A549 (cell line): Measurements from ENCODE around the gene SHC3. TPM values are rescaled to one million over a fixed set of nuclear protein-coding genes. Genes with fewer than 3 reads are reported as not detected.
A peak's percentile ranks its signal among the peaks of the same experiment; 100 is the strongest.

Experiments used
- ATAC-seq, 2 experiments: fragments of 200-7000 bp in 1 of 2; fragments of >200 bp in 1 of 2; cut with Nextera tagmentation in 1 of 2; cut with Tn5 transposase in 1 of 2; 3 replicates each; pipeline versions ENCODE4 v1.8.0 to v1.9.1; 2018 to 2020; ENCODE audit warnings: mild to moderate bottlenecking in 1 of 2, moderate library complexity in 1 of 2
- CTCF ChIA-PET: fragments of 300-600 bp; sonication (Branson Sonifier 250); formaldehyde crosslinking; extraction: SDS; loops from one replicate; lab custom pipeline; 2021; ENCODE audit warnings: antibody characterized with exemption, inconsistent platforms; lab: Yijun Ruan, JAX
- POLR2A ChIA-PET: fragments of 350-600 bp; formaldehyde crosslinking; extraction: SDS; loops from one replicate; lab custom pipeline; 2021; ENCODE audit warnings: antibody characterized with exemption, inconsistent platforms; lab: Yijun Ruan, JAX
- DNase-seq, 2 experiments: peaks; one replicate each; pipeline versions ENCODE4 v3.0.0 to v3.0.0-alpha.2; 2011 to 2016; ENCODE audit warnings: low read depth in 1 of 2, low spot score in 1 of 2
- FAIRE-seq: peaks from 2 replicates; lab custom pipeline; 2011; peaks lifted over from hg19 to GRCh38; lab: Jason Lieb, UNC
- H3K27ac ChIP-seq, 2 experiments: fragments of >200 bp; sonication (Bioruptor Twin); formaldehyde crosslinking; 3 replicates each; pipeline ENCODE4 v1.5.1; 2016 to 2017
- H3K4me1 ChIP-seq: fragments of >200 bp; sonication (Bioruptor Twin); formaldehyde crosslinking; 3 replicates; pipeline ENCODE4 v1.6.1; 2016
- H3K4me2 ChIP-seq: fragments of >200 bp; sonication (Bioruptor Twin); formaldehyde crosslinking; 3 replicates; pipeline ENCODE4 v1.6.1; 2016
- H3K4me3 ChIP-seq: fragments of >200 bp; sonication (Bioruptor Twin); formaldehyde crosslinking; 3 replicates; pipeline ENCODE4 v1.5.1; 2016
- H3K9me3 ChIP-seq: fragments of >200 bp; sonication (Bioruptor Twin); formaldehyde crosslinking; 3 replicates; pipeline ENCODE4 v1.6.1; 2016
- CBX8 ChIP-seq: fragments of 200-600 bp; sonication (generic); IDR thresholded peaks from 2 replicates; pipeline ENCODE4 v1.6.1; 2016
- CEBPB ChIP-seq, 2 experiments: fragments of >200 bp in 1 of 2; sonication (Bioruptor Twin) in 1 of 2; formaldehyde crosslinking in 1 of 2; IDR thresholded peaks; 2 replicates each; pipeline ENCODE4 v1.6.1; 2012 to 2016
- CHD2 ChIP-seq: fragments of 150-350 bp; IDR thresholded peaks from 2 replicates; pipeline ENCODE4 v1.6.1; 2014; ENCODE audit warnings: low read length; ENCODE audit not compliant: partially characterized antibody
- CHD4 ChIP-seq: fragments of 200-600 bp; sonication (generic); IDR thresholded peaks from 2 replicates; pipeline ENCODE4 v1.6.1; 2016; ENCODE audit warnings: antibody characterized with exemption, mild to moderate bottlenecking, borderline replicate concordance
- FOXS1 ChIP-seq: fragments of 250-450 bp; sonication (Bioruptor Pico); IDR thresholded peaks from 2 replicates; pipeline ENCODE4 v1.5.0; 2020; ENCODE audit warnings: mild to moderate bottlenecking, moderate library complexity
- HDAC2 ChIP-seq: fragments of 200-600 bp; sonication (generic); IDR thresholded peaks from 2 replicates; pipeline ENCODE4 v1.6.1; 2016
- JUN ChIP-seq, 2 experiments: fragments of >200 bp; sonication (Bioruptor Twin); formaldehyde crosslinking; IDR thresholded peaks; 2 replicates in 1 of 2; 3 replicates in 1 of 2; pipeline ENCODE4 v1.6.1; 2016 to 2017
- JUNB ChIP-seq: fragments of >200 bp; sonication (Bioruptor Twin); formaldehyde crosslinking; IDR thresholded peaks from 2 replicates; pipeline ENCODE4 v1.6.1; 2016
- KDM5A ChIP-seq: fragments of 200-600 bp; sonication (generic); IDR thresholded peaks from 2 replicates; pipeline ENCODE4 v1.6.1; 2016; ENCODE audit warnings: antibody characterized with exemption, mild to moderate bottlenecking
- NPAS2 ChIP-seq: fragments of 250-450 bp; sonication (Bioruptor Pico); IDR thresholded peaks from 2 replicates; pipeline ENCODE4 v1.8.0; 2022; ENCODE audit warnings: mild to moderate bottlenecking, moderate library complexity, borderline replicate concordance
- NR3C1 ChIP-seq: fragments of >200 bp; sonication (Bioruptor Twin); formaldehyde crosslinking; IDR thresholded peaks from 3 replicates; pipeline ENCODE4 v1.6.1; 2017
- POLR2AphosphoS2 ChIP-seq: conservative IDR thresholded peaks from 2 replicates; pipeline ENCODE4 v1.6.1; 2012; ENCODE audit warnings: low read length, improper control_type of control experiment, inconsistent platforms
- RAD21 ChIP-seq, 2 experiments: fragments of >200 bp in 1 of 2; sonication (Bioruptor Twin) in 1 of 2; formaldehyde crosslinking in 1 of 2; IDR thresholded peaks in 1 of 2; conservative IDR thresholded peaks in 1 of 2; 2 replicates in 1 of 2; 3 replicates in 1 of 2; pipeline ENCODE4 v1.6.1; 2012 to 2018; ENCODE audit warnings: inconsistent platforms in 1 of 2
- RFX5 ChIP-seq: fragments of 450-650 bp; IDR thresholded peaks from 2 replicates; pipeline ENCODE4 v1.7.1; 2014; ENCODE audit warnings: antibody characterized with exemption, mild to moderate bottlenecking, moderate library complexity
- SMC3 ChIP-seq: fragments of >200 bp; sonication (Bioruptor Twin); formaldehyde crosslinking; IDR thresholded peaks from 3 replicates; pipeline ENCODE4 v1.6.1; 2018; ENCODE audit warnings: inconsistent platforms
- SREBF2 ChIP-seq: fragments of 450-650 bp; IDR thresholded peaks from 2 replicates; pipeline ENCODE4 v1.6.1; 2014; ENCODE audit warnings: mild to moderate bottlenecking, moderate library complexity
- WGBS: methylation state at CpG from one replicate; pipeline ENCODE4 v1.1.6; 2017; ENCODE audit errors: missing lambda C conversion rate; 5-methylcytosine and 5-hydroxymethylcytosine counted together
- polyA plus RNA-seq, 4 experiments: library from polyadenylated mRNA; depleted of rRNA in 3 of 4; stranded (reverse); fragments of >200 nt; fragmentation: RNase III in 1 of 4; extraction: RNeasy Plus Mini Kit Qiagen cat#74134 plus additional on column Dnase treatment in 1 of 4; gene quantifications; 2 replicates in 3 of 4; 3 replicates in 1 of 4; pipeline ENCODE4 v1.2.3, GENCODE V29; 2011 to 2017
- TF ChIP-seq, protein P1 (sequence below): IDR thresholded peaks from 2 replicates; pipeline ENCODE4 v1.6.1; 2012
- TF ChIP-seq, protein P2 (sequence below): fragments of 150-350 bp; IDR thresholded peaks from 2 replicates; pipeline ENCODE4 v1.6.1; 2014; ENCODE audit warnings: low read depth, mild to moderate bottlenecking, low read length
- TF ChIP-seq, protein P3 (sequence below): fragments of >200 bp; sonication (Bioruptor Twin); formaldehyde crosslinking; IDR thresholded peaks from 2 replicates; pipeline ENCODE4 v1.6.1; 2016
- TF ChIP-seq, protein P4 (sequence below): IDR thresholded peaks from 2 replicates; pipeline ENCODE4 v1.6.1; 2012; ENCODE audit warnings: low read depth, borderline replicate concordance

SHC3 gene
- polyA plus RNA-seq, 2 of the 4 experiments (the other 2 are of a cell fraction), result 0.09 to 0.88 TPM

DNA sequence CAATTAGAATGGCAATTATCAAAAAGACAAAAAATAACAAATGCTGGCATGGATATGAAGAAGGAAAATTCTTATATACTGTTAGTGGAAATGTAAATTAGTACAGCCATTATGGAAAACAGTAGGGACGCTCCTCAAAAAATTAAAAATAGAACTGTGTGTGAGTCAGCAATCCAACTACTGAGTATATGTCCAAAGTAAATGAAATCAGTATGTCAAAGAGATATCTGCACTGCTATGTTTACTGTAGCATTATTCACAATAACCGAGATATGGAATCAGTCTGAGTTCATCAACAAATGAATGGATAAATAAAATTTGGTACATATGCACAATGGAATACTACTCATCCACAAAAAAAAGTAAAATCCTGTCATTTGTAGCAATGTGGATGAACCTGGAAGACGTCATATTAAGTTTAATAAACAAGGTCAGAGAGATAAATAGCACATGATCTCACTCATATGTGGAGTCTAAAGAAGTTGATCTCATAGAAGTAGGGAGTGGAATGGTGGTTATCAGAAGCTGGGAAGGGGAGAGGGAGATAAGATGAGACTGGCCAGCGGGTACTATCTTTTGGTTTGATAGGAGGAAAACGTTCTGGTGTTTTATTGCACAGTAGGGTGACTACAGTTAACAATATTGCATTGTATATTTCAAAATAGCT lies 16.6 kb upstream of the SHC3 start (continued):
- TF ChIP-seq NR3C1, result no peak
- TF ChIP-seq RAD21 (conservative IDR thresholded peaks at IDR 0.05 in 1 of 2, IDR thresholded peaks at IDR 0.05 in 1 of 2), result no peak

DNA sequence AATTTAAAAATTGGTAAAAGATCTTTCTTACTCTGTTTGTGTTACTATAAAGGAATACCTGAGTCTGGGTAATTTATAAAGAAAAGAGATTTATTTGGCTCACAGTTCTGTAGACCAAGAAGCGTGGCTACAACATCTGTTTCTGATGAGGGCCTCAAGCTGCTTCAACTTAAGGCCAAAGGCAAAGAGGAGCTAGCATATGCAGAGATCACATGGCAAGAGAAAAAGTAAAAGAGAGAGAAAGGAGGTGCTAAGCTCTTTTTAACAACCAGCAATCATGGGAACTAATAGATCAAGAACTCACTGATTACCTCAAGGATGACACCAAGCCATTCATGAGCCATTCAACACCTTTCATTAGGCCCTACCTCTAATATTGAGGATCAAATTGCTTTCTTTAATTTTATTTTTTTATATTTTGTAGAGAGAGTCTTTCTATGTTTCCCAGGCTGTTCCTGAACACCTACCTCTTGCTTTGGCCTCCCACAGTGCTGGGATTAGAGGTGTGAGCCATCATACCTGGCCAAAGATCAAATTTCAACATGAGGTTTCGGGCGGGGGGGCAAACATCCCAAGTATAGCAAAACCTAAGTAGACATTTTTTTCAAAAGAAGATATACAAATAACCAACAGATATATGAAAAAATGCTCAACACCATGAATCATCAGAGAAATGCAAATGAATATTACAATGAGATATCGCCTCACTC lies 16.0 kb upstream of the SHC3 start:
- no peak overlapping the region for H3K27ac ChIP-seq
- H3K4me2 ChIP-seq, result no peak overlapping the region
- 71% methylated on average over 4 of the region's 4 CpGs for WGBS
- ATAC-seq (no peak), DNase-seq (no peak), FAIRE-seq (no peak)
- POLR2A ChIA-PET, result no interaction called here
- TF ChIP-seq CBX8 (no peak), SREBF2 (no peak)
- no peak overlapping the region for H3K4me3 ChIP-seq
- H3K9me3 ChIP-seq, result peaks cover 17% of the 10 kb centered on the region; the same call in 2 of the 3 replicates
- CTCF ChIA-PET, result interaction anchor here (1.3 kb wide), 1 partner anchor 11 kb away, joined by 3 read pairs; no protein-coding TSS in a partner anchor
- H3K4me1 ChIP-seq, result no peaks in the 10 kb centered on the region

DNA sequence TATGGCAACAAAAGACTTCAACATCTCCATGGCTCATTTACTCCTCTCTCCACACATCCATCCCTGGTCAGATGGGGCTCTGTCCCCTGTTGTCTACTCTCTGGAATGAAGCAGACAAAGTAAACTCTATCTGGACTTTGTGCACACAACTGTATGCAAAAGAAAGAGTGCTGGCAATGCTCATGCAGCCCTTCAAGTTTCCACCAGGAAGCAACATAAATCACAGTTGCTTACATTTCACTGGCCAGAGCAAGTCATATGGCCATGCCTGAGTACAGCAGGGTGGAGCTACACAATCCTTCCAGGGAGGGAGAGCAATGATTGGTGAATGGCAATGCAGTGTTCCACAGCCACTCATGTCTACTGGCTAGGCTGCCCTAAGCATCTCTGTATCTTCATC lies 12.4 kb upstream of the SHC3 start:
- Histone ChIP-seq H3K9me3 (peaks cover 5% of the 10 kb centered on the region; the same call in 2 of the 3 replicates), H3K27ac (no peak overlapping the region), H3K4me3 (no peak overlapping the region), H3K4me1 (no peaks in the 10 kb centered on the region), H3K4me2 (no peak overlapping the region)
- ChIA-PET CTCF (interaction anchor here (1.3 kb wide), 1 partner anchor 24 kb away, joined by 3 read pairs; no protein-coding TSS in a partner anchor), POLR2A (no interaction called here)
- FAIRE-seq (no peak), DNase-seq (peak in 1 of 2 experiments; percentile 11), ATAC-seq (peak in 1 of 2 experiments; percentile 42; a peak in 1 of 6 replicates)
- no peak for TF ChIP-seq CHD2
- no peak for TF ChIP-seq POLR2AphosphoS2
- TF ChIP-seq CHD4, result no peak
- TF ChIP-seq, protein P1, sequence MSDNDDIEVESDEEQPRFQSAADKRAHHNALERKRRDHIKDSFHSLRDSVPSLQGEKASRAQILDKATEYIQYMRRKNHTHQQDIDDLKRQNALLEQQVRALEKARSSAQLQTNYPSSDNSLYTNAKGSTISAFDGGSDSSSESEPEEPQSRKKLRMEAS, result no peak
- no peak for TF ChIP-seq RAD21 (conservative IDR thresholded peaks at IDR 0.05 in 1 of 2, IDR thresholded peaks at IDR 0.05 in 1 of 2)
- no peak for TF ChIP-seq NPAS2
- TF ChIP-seq, protein P2, sequence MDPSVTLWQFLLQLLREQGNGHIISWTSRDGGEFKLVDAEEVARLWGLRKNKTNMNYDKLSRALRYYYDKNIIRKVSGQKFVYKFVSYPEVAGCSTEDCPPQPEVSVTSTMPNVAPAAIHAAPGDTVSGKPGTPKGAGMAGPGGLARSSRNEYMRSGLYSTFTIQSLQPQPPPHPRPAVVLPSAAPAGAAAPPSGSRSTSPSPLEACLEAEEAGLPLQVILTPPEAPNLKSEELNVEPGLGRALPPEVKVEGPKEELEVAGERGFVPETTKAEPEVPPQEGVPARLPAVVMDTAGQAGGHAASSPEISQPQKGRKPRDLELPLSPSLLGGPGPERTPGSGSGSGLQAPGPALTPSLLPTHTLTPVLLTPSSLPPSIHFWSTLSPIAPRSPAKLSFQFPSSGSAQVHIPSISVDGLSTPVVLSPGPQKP, result no peak
- no peak for TF ChIP-seq HDAC2

DNA sequence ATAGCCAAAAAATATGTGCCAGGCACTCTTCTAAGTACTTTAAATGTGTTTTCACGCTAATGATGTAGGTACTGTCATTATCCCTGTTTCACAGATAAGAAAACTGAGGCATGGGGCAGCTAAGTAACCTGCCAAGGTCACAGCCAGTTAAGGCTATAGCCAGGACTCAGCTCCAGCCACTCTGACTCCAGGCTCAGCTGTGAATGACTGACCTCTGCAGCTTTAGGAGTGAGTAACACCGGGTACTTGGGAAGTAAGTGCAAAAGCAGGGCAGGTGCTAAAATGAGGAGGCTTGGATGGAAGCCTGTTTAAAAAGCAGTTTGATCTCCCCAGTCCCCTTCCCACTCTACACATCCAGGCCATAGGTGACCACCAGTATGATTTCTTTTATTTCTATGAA lies 10.6 kb upstream of the SHC3 start:
- TF ChIP-seq RAD21 (conservative IDR thresholded peaks at IDR 0.05 in 1 of 2, IDR thresholded peaks at IDR 0.05 in 1 of 2) (peak; percentile 21 to 39; a peak in 1 of 5 replicates), FOXS1 (no peak), RFX5 (no peak)
- FAIRE-seq (no peak), ATAC-seq (peak; percentile 64 to 70; a peak in 4 of 6 replicates), DNase-seq (no peak)
- WGBS, result 35% methylated on average over 2 of the region's 2 CpGs
- peaks cover 5% of the 10 kb centered on the region; the same call in 2 of the 3 replicates for H3K9me3 ChIP-seq
- no peak overlapping the region for H3K4me3 ChIP-seq
- ChIA-PET POLR2A (no interaction called here), CTCF (interaction anchor here (1.2 kb wide), 1 partner anchor 9 kb away, joined by 4 read pairs; no protein-coding TSS in a partner anchor)
- no peak overlapping the region for H3K27ac ChIP-seq
- H3K4me2 ChIP-seq, result no peak overlapping the region
- H3K4me1 ChIP-seq, result no peaks in the 10 kb centered on the region

DNA sequence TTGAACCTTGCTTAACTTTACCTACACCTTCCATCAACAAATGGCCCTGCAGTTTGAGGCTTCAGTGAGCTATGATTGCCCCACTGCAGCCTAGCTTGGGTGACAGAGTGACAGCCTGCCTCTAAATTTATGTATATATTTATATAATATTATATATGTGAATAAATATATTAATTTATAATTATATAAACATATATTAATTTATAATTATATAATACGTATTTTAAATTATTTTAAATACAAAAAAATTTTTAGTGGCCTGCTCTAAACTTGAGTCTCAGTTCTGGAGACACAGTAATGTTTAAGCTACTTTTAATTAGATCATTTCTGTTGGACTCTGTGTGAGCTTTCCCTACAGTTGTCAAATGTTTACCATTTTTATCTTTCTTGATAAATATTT lies 9.3 kb upstream of the SHC3 start:
- no peaks in the 10 kb centered on the region for H3K9me3 ChIP-seq
- H3K4me2 ChIP-seq, result no peak overlapping the region
- no peak overlapping the region for H3K4me3 ChIP-seq
- 45% methylated on average over 1 of the region's 1 CpG for WGBS
- no peak overlapping the region for H3K27ac ChIP-seq
- TF ChIP-seq, protein P1, result no peak
- TF ChIP-seq KDM5A, result no peak
- TF ChIP-seq NPAS2, result no peak
- TF ChIP-seq SMC3, result no peak
- TF ChIP-seq POLR2AphosphoS2, result no peak
- no peak for TF ChIP-seq CEBPB (IDR thresholded peaks at IDR 0.05)
- TF ChIP-seq, protein P3, sequence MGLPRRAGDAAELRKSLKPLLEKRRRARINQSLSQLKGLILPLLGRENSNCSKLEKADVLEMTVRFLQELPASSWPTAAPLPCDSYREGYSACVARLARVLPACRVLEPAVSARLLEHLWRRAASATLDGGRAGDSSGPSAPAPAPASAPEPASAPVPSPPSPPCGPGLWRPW, result no peak
- TF ChIP-seq, protein P4, sequence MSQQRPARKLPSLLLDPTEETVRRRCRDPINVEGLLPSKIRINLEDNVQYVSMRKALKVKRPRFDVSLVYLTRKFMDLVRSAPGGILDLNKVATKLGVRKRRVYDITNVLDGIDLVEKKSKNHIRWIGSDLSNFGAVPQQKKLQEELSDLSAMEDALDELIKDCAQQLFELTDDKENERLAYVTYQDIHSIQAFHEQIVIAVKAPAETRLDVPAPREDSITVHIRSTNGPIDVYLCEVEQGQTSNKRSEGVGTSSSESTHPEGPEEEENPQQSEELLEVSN, result no peak
- no peak for TF ChIP-seq JUNB
- no peak for TF ChIP-seq FOXS1
- no peak for TF ChIP-seq JUN (IDR thresholded peaks at IDR 0.05)
- no peak for TF ChIP-seq HDAC2
- TF ChIP-seq SREBF2, result no peak
- no peaks in the 10 kb centered on the region for H3K4me1 ChIP-seq
- POLR2A ChIA-PET, result no interaction called here
- DNase-seq (no peak), FAIRE-seq (no peak), ATAC-seq (no peak)
- CTCF ChIA-PET, result no interaction called here
